GM21576 (cell line): ENCODE measurements around the gene COA5.
A peak's percentile ranks its signal among the peaks of the same experiment; 100 is the strongest.

Source experiments
- ATAC-seq: cut with Tn5 transposase; IDR thresholded peaks from one replicate; pipeline ENCODE4 v1.9.1; 2021; ENCODE audit warnings: mild to moderate bottlenecking, moderate library complexity; ENCODE audit not compliant: unreplicated experiment

Gene COA5

DNA sequence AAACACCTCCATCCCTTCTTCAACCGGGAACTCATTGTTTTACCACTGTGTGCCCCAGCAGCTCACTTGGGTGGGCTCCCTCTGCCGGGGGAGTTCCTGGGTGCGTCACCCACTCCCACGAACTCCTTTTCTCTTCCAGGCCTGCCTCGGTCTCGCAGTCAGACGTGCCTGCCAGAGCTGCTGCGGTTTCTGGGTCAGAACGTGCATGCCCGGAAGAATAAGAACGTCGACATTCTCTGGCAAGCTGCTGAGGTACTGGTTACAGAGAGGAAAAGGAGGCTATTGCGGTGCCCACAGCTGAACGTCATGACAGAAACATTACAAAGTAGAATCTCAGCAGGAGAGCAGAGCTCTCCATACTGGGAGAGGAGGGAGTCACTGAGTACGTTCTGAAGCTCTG lies 35.6 kb downstream of the COA5 start:
- ATAC-seq = no peak

GRCh38 chr2:98572211-98572610 lies 36.1 kb downstream of the COA5 start:
- no peak for ATAC-seq

DNA sequence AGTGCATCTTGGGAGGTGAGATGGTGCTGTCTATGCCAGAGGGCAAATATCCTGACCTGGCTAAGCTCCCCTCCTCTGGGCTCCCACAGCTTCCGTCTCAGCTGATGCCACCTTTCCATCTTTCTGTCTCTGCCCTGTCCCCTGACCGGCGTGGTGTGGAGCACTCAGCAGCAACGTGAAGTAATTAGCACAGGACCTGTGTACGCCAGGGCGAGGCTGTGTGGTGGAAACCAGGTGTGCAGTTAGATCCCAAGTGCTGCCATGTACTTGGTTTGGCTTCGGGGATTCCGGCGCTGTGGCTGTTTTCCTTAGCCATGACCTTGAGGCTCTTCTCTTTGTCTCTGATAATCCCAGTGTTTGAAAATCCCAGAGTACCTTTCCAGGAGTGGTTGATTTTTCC lies 36.5 kb downstream of the COA5 start:
- ATAC-seq = no peak

- ATAC-seq = no peak
Measured at GRCh38 chr2:98571121-98571701, 37.1 kb downstream of the COA5 start.

- no peak for ATAC-seq
Measured at GRCh38 chr2:98570356-98570755, 38.0 kb downstream of the COA5 start.

DNA sequence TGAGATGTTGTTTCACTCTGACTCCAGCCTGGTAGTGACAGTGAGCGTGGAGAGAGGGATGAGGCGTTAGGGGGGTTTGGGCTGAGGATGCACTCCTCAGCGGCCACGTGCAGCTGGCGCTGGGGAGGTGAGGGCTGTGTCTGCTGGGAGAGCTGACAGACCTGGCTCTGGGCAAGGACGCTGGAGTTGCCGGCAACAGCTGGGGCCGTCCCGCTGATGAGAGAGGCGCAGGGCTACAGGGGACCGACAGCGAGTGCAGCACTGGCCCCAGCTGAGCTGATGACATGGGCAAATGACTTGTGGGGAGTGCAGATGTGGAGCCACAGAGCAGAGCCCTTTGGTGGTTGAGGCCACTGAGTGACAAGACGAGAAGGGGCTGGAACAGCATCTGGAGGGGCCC lies 38.4 kb downstream of the COA5 start:
- no peak for ATAC-seq

GRCh38 chr2:98569197-98569793 lies 39.0 kb downstream of the COA5 start:
- ATAC-seq = no peak

DNA sequence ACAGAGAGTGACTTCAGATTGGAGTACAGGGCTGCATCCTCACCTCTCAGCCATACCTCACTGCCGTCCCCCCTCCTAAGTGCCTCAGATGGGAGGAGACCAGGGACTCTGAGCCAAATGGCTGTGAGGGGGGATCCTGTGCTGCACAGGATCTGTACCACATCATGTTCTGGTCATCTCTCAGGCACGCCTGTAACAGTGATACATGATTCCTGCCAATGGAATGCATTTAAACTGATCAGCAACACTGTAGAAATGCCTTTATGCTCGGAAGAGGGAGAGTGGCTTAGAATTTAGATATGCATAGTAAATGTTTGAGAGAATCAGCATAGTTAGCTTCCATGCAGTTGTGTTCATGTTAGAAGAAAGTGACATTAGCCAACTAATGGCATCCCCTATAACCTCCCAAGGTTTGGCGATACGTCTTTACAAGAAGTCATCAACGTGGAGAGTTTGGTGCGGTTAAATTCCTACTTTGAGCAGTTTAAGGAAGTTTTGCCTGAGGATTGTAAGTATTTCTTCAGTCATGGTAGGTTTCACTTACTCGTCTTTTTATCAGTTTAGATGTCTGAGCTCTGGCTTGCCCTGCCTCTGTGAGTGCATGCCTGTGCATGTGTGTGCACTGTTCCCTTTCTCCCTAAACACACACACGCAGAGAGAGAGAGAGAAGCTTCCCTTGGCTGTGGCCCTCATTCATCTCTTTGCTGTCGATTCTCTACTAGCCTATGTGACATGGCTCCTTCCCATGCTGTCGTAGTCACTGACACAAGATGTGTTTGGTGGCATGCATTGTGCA lies 40.0 kb downstream of the COA5 start:
- ATAC-seq = no peak

DNA sequence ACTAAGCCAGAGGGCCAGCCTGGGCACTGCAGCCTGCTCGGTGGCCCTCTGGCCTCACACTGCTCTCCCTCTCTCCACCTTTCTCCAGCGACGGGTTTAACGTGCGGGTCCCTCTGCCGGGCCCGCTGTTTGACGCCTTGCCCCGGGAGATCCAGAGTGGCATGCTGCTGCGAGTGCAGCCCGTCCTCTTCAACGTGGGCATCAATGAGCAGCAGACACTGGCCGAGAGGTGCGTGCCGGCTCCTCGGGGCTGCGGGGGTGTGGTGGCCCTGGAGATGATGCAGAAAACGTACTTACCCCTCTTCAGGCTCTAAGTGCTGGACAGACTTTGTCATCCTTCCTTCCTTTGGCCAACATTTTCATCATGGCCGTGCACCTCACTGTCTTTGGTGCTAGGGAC lies 42.4 kb downstream of the COA5 start:
- no peak for ATAC-seq

DNA sequence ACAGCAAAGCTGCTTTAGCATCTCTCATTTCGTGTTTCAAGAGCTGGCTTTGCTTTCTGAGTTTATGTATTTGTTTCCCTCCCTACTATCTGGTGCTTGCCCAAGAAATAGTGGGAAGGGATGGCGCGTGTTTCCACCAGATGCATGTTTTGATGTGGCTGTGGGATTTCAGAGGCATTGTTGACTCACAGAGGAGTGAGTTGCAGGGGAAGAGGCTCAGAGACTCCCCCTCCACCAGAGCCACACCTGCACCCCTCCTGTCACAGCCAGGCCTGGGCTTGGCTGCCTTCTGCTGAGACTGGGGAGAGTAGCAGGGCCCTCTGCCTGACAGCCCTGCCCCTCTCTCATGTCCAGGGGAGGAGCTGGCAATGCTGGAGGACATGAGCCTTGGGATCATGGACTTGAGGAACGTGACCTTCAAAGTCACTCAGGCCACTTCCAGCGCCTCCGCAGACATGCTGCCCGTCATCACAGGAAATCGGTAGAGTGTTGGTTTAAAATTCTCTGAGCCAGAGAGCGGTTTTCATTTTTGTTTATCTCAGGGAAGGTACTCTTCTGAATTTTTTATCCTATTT lies 42.9 kb downstream of the COA5 start:
- ATAC-seq = no peak

DNA sequence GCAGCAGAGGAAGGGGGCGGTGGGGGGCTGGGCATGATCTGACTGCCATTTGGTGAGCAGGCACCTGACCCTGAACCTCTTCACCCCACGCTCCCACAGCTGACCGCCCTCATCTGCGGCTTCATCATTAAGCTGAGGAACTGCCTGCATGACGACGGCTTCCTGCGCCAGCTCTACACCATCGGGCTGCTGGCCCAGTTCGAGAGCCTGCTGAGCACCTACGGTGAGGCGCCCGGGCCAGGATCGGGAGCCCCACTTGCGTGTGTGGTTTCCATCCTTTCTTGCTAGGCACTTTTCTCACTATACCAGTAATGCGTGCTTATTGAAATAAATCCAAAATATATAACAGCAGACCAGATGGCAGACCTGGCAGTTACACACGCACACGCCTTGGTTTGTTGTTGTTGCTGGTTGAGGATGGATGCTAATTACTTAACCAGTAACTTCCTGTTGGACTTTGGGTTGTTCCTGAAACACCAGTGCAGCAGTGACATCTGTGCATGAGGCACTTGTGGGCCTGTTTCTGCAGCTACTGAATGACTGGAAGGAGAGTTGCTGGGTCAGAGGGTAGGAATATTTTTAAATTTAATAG lies 43.7 kb downstream of the COA5 start:
- ATAC-seq = no peak

- no peak for ATAC-seq
Measured at GRCh38 chr2:98563394-98563793, 44.9 kb downstream of the COA5 start.

- no peak for ATAC-seq
Measured at GRCh38 chr2:98561902-98562695, 46.2 kb downstream of the COA5 start.

DNA sequence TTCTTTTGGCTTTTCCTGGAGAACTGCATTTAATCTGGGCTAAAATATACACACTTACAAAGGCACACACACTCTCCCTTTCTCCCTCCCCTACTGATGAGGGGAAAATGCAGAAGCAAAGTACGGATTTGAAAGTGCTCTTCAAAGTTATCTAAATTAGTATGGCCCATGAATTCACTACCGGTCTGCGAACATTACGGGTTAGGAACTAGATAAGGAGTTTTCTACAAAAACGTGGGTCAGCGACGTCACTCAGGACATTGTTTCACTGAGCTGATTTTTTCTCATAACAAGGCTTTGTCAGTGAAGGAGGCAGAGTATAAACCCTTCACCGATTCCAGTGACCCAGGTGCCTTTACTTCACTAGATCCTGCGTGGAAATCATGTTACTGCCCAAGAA lies 47.3 kb downstream of the COA5 start:
- ATAC-seq = no peak

GRCh38 chr2:98560256-98560771 lies 48.0 kb downstream of the COA5 start:
- ATAC-seq = no peak

DNA sequence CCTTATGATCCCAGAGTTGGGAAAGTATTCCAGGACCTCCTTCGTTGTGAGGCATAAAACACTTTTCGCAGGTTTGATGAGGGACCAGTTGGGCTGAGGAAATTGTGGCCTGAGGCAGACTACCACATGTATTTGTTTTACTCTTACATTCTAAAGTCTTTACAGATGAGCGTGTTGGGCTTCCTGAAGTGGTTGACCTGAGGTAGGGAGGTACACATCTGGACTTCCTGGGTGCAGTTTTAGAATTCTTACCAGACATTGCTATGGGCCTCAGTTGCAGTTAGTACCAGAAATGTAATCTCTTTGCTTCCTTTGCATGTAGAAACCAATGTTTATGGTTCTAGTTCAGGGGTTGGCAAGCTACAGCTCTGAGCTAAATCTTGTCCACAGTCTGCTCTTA lies 48.7 kb downstream of the COA5 start:
- ATAC-seq = no peak

DNA sequence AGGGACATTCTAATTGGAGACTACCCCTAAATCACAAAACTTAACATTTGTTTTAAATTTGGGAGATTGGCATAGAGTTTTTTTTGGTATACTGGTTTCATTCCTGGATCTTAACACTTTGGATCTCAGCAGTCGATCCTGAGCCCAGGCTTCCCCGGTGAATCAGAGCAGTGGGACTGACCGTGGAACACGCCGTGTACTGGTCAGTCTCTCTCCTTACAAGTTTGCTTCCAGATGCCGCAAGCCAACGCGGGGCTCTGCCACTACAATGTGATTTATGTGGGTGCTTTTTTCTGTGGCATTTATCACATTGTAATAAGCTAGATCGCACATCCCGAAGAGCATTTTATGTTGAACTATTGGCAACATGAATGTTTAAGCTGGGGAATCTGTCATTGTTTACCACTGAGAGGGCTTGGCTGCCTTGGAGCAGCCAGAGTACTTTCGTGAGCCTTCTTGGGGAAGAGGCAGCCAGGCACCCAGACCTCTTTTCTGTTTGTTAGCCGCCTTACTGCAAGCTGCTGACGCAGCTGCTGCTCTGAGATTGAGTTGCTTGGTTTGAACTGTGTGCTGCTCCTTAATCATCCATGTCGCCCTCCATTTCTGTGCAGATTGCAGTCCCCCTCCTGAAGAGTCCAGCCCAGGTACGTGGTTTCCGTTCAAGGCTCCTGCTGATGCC lies 49.3 kb downstream of the COA5 start:
- no peak for ATAC-seq

DNA sequence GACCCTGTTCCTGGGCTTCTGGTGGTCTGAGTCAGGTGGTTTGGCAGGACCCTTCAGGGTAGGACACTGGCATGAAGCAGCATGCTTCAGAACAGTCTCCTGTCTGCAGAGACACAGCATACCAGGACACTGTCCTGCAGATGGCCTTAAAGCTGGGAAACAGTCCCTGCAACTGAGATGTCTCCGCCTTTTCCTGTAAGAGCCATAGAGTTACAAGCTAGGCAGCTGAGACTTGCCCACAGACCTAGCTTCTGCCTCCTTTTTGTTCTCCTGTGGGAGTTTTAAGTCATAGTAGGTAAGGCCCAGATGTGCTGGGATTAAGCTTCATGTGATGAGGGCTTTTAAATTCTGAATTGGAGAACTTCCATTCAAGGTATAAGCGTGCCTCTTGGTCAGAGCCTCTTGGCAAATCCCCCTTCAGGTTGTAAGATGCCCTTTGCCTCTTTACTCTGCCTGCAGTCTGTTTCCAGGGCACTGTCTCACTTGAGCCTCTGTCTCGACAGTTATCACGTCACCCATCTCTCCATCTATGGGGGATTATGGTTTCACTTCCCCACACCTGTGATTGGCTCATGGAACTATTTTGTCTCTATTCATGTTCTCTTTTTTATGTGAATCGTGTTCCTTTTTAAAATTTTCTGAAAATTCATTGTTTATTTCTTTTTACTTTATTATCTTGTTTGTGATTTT lies 51.8 kb downstream of the COA5 start:
- ATAC-seq = peak; percentile 79

- no peak for ATAC-seq
Measured at GRCh38 chr2:98555696-98556095, 52.6 kb downstream of the COA5 start.
